HG03521 (cell line): ENCODE measurements around the gene MAPKAPK5.
"Not testable (repeated sequence)": the region's sequence is repeated elsewhere in the genome, so short reads cannot be mapped to it uniquely, and the experiment has no call there.

ENCODE experiments used
- ATAC-seq: cut with Tn5 transposase; IDR thresholded peaks from one replicate; pipeline ENCODE4 v1.9.1; 2021; ENCODE audit warnings: mild to moderate bottlenecking, moderate library complexity; ENCODE audit not compliant: unreplicated experiment

MAPKAPK5 gene, protein sequence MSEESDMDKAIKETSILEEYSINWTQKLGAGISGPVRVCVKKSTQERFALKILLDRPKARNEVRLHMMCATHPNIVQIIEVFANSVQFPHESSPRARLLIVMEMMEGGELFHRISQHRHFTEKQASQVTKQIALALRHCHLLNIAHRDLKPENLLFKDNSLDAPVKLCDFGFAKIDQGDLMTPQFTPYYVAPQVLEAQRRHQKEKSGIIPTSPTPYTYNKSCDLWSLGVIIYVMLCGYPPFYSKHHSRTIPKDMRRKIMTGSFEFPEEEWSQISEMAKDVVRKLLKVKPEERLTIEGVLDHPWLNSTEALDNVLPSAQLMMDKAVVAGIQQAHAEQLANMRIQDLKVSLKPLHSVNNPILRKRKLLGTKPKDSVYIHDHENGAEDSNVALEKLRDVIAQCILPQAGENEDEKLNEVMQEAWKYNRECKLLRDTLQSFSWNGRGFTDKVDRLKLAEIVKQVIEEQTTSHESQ

GRCh38 chr12:111841750-111842555 lies at the start of gene MAPKAPK5:
Gene MAPKAPK5 (plus strand): TSS chr12:111842228. CDS start chr12:111842734, 506 bp downstream.
- ATAC-seq, result peak; percentile 76

- no peak for ATAC-seq
Measured at GRCh38 chr12:111792856-111793235, 49.2 kb upstream of the MAPKAPK5 start.

GRCh38 chr12:111798182-111798581 lies 43.8 kb upstream of the MAPKAPK5 start:
- ATAC-seq, result no peak

DNA sequence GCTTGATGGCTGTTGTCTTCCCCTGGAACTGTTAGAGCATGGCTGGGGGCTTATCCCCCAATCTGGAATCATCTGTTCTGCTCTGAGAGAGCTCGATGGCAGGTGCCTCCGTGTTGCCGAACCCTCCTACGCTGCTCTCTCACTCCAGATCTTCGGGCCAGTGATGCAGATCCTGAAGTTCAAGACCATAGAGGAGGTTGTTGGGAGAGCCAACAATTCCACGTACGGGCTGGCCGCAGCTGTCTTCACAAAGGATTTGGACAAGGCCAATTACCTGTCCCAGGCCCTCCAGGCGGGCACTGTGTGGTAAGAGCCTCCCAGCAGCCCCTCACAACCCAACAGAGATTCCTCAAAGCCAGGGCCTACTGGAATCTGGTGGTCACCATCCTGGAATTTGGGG lies 42.3 kb upstream of the MAPKAPK5 start:
- no peak for ATAC-seq

GRCh38 chr12:111803038-111803626 lies 38.9 kb upstream of the MAPKAPK5 start:
- no peak for ATAC-seq

GRCh38 chr12:111803851-111804250 lies 38.2 kb upstream of the MAPKAPK5 start:
- ATAC-seq, result no peak

- ATAC-seq, result no peak
Measured at GRCh38 chr12:111806304-111806703, 35.7 kb upstream of the MAPKAPK5 start.

GRCh38 chr12:111807232-111807631 lies 34.8 kb upstream of the MAPKAPK5 start:
- ATAC-seq, result no peak

- ATAC-seq, result peak; percentile 56
Measured at GRCh38 chr12:111812881-111813741, 28.9 kb upstream of the MAPKAPK5 start.

- ATAC-seq, result no peak
Measured at GRCh38 chr12:111816065-111816615, 25.9 kb upstream of the MAPKAPK5 start.

GRCh38 chr12:111816898-111817297 lies 25.1 kb upstream of the MAPKAPK5 start:
- not testable (repeated sequence) for ATAC-seq

DNA sequence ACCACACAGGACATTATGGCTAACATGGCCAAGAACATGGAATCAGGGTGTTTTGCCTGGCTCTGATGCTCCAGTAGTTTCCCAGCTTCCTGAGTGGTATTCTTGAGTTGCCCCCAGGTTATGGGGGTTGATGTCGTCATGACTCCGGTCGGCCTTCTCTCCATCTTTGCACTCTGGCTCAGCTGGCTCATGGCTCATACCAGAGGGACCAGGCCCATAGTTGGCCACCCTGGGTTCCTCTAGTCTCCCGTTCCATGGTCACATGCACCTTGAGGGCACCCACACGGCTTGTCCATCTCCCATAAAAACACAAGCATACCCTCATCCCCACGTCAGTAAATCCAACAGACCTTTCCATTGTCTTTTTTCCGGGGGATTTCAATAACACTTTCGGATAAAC lies 23.7 kb upstream of the MAPKAPK5 start:
- no peak for ATAC-seq

- ATAC-seq, result no peak
Measured at GRCh38 chr12:111819191-111820158, 22.6 kb upstream of the MAPKAPK5 start.

- not testable (repeated sequence) for ATAC-seq
Measured at GRCh38 chr12:111820828-111821227, 21.2 kb upstream of the MAPKAPK5 start.

GRCh38 chr12:111822886-111823285 lies 19.1 kb upstream of the MAPKAPK5 start:
- ATAC-seq, result no peak

GRCh38 chr12:111823891-111824290 lies 18.1 kb upstream of the MAPKAPK5 start:
- ATAC-seq, result no peak

- ATAC-seq, result not testable (repeated sequence)
Measured at GRCh38 chr12:111824312-111824711, 17.7 kb upstream of the MAPKAPK5 start.

DNA sequence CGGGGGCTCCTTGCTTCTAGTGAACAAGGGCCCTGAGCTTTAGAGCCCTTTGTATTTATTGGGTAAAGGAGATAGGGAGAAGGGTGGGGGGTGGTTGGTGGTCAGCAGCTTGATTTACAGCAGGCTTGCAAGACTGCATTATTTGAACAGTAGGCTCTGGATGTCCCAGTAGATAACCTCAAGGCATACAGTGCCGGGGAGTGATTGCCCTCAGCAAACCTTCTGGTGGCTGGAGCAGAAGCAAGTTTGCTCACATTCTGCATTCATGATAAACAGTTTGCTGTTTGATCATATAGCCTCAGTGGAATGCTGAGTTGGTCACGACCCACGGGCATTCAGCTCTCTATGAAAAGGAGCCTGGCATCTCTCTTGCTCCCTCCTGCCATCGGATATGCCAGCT lies 16.5 kb upstream of the MAPKAPK5 start:
- ATAC-seq, result no peak

DNA sequence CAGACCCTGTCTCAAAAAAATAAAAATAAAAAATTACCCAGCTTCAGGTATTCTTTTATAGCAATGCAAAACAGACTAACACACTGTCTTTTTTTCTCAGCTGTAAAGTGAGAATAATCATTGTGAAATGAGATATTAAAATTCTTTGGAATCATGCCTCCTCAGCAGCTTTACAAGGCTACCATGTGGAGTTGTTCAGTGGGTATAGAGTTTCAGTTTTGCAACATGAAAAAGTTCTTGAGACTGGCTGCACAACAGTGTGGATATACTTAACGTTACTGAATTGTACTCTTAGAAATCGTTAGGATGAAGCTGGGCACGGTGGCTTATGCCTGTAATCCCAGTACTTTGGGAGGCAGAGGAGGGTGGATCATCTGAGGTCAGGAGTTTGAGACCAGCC lies 15.7 kb upstream of the MAPKAPK5 start:
- ATAC-seq, result no peak
